H1 (cell line): ENCODE data around the gene ACYP1. TPM values are rescaled to one million over a fixed set of nuclear protein-coding genes. Genes with fewer than 3 reads are reported as not detected.

Experiments used
- CTCF ChIA-PET: fragments of 300-600 bp; sonication (Branson Sonifier 250); formaldehyde crosslinking; loops from one replicate; lab custom pipeline; 2021; ENCODE audit not compliant: partially characterized antibody; lab: Charles Lee
- POLR2A ChIA-PET: fragments of 300-600 bp; sonication (Branson Sonifier 250); formaldehyde crosslinking; loops from one replicate; lab custom pipeline; 2021; ENCODE audit warnings: inconsistent platforms; ENCODE audit not compliant: partially characterized antibody; lab: Charles Lee
- DNase-seq, 2 experiments: peaks; one replicate each; pipeline versions ENCODE4 v3.0.0 to v3.0.0-alpha.2; 2010 to 2022; ENCODE audit warnings: low spot score in 2 of 2, low read depth in 1 of 2, mixed read lengths in 1 of 2
- FAIRE-seq: peaks from 2 replicates; lab custom pipeline; 2011; peaks lifted over from hg19 to GRCh38; lab: Jason Lieb, UNC
- H2AFZ ChIP-seq: 2 replicates; pipeline ENCODE4 v1.8.1; 2012; ENCODE audit warnings: low read length, inconsistent platforms
- H2AK5ac ChIP-seq: 2 replicates; pipeline ENCODE4 v1.6.1; 2013; ENCODE audit warnings: low read depth, low read length
- H2BK120ac ChIP-seq: replicated peaks from 2 replicates; pipeline ENCODE3; 2013; ENCODE audit warnings: low read depth, low read length, inconsistent platforms
- H2BK12ac ChIP-seq: 2 replicates; pipeline ENCODE4 v1.6.1; 2013; ENCODE audit warnings: low read depth, low read length
- H2BK15ac ChIP-seq: 2 replicates; pipeline ENCODE4 v1.6.1; 2013; ENCODE audit warnings: low read length
- H2BK20ac ChIP-seq: 2 replicates; pipeline ENCODE4 v1.6.1; 2013; ENCODE audit warnings: low read length
- H2BK5ac ChIP-seq: 2 replicates; pipeline ENCODE4 v1.6.1; 2013; ENCODE audit warnings: low read depth, low read length
- H3K14ac ChIP-seq: 2 replicates; pipeline ENCODE4 v1.6.1; 2013; ENCODE audit warnings: inconsistent platforms; ENCODE audit not compliant: insufficient read length
- H3K18ac ChIP-seq: 2 replicates; pipeline ENCODE4 v1.6.1; 2013; ENCODE audit warnings: low read length; ENCODE audit errors: extremely low read depth
- H3K23ac ChIP-seq: 2 replicates; pipeline ENCODE4 v1.6.1; 2013; ENCODE audit warnings: inconsistent platforms; ENCODE audit not compliant: insufficient read length
- H3K23me2 ChIP-seq: 2 replicates; pipeline ENCODE4 v1.6.1; 2013; ENCODE audit warnings: low read depth, low read length
- H3K27ac ChIP-seq: 2 replicates; pipeline ENCODE4 v1.6.1; 2011; ENCODE audit warnings: low read depth, low read length, inconsistent platforms
- H3K27me3 ChIP-seq, 4 experiments: replicated peaks in 1 of 4; 1 replicate in 1 of 4; 2 replicates in 3 of 4; pipeline versions ENCODE4 v1.6.1 to v1.8.1; 2011 to 2013; ENCODE audit warnings: low read length in 3 of 4, mild to moderate bottlenecking in 3 of 4, inconsistent platforms in 2 of 4, mixed read lengths in 2 of 4, moderate library complexity in 1 of 4; ENCODE audit not compliant: control insufficient read depth in 3 of 4, insufficient read depth in 3 of 4; ENCODE audit errors: extremely low read depth in 1 of 4
- H3K36me3 ChIP-seq, 4 experiments: 2 replicates each; pipeline versions ENCODE4 v1.6.1 to v1.8.1; 2011 to 2013; ENCODE audit warnings: mild to moderate bottlenecking in 4 of 4, low read length in 3 of 4, moderate library complexity in 2 of 4, control low read depth in 1 of 4, inconsistent platforms in 1 of 4; ENCODE audit not compliant: insufficient read depth in 4 of 4, control insufficient read depth in 2 of 4
- H3K4ac ChIP-seq: replicated peaks from 2 replicates; pipeline ENCODE3; 2013; ENCODE audit warnings: low read length, low read depth, mixed read lengths, inconsistent platforms; ENCODE audit not compliant: insufficient read length
- H3K4me1 ChIP-seq, 4 experiments: replicated peaks in 1 of 4; 1 replicate in 1 of 4; 2 replicates in 3 of 4; pipeline versions ENCODE4 v1.6.1 to v1.8.1; 2011 to 2013; ENCODE audit warnings: low read length in 3 of 4, inconsistent platforms in 2 of 4, mixed read lengths in 1 of 4; ENCODE audit not compliant: insufficient read depth in 4 of 4, control insufficient read depth in 3 of 4
- H3K4me2 ChIP-seq, 2 experiments: 2 replicates each; pipeline versions ENCODE4 v1.6.1 to v1.8.1; 2011 to 2013; ENCODE audit warnings: low read depth in 2 of 2, low read length in 2 of 2, control low read depth in 1 of 2, inconsistent platforms in 1 of 2, mild to moderate bottlenecking in 1 of 2; ENCODE audit not compliant: insufficient read depth in 1 of 2
- H3K4me3 ChIP-seq, 4 experiments: fragments of 200-600, 300-600 bp in 1 of 4; sonication (generic), shearing (Covaris generic), sonication (Bioruptor Twin) in 1 of 4; 2 replicates each; pipeline versions ENCODE4 v1.5.1 to v1.8.1; 2011 to 2016; ENCODE audit warnings: low read length in 4 of 4, low read depth in 3 of 4, control low read depth in 2 of 4, inconsistent platforms in 2 of 4, mild to moderate bottlenecking in 2 of 4, mixed read lengths in 1 of 4, moderate library complexity in 1 of 4; ENCODE audit not compliant: insufficient read depth in 2 of 4; ENCODE audit errors: extremely low read depth in 1 of 4
- H3K56ac ChIP-seq: replicated peaks from 2 replicates; pipeline ENCODE3; 2013; ENCODE audit warnings: low read depth, mild to moderate bottlenecking, mixed read lengths, low read length, inconsistent platforms; ENCODE audit not compliant: insufficient read length
- H3K79me1 ChIP-seq: 2 replicates; pipeline ENCODE4 v1.6.1; 2013; ENCODE audit warnings: low read depth, low read length, control low read depth
- H3K79me2 ChIP-seq, 2 experiments: 2 replicates each; pipeline versions ENCODE4 v1.6.1 to v1.8.1; 2012 to 2013; ENCODE audit warnings: low read length in 2 of 2, mild to moderate bottlenecking in 2 of 2, inconsistent platforms in 1 of 2; ENCODE audit not compliant: insufficient read depth in 2 of 2, control insufficient read depth in 1 of 2
- H3K9ac ChIP-seq, 4 experiments: replicated peaks in 1 of 4; 1 replicate in 1 of 4; 2 replicates in 3 of 4; pipeline versions ENCODE4 v1.6.1 to v1.8.1; 2011 to 2013; ENCODE audit warnings: low read depth in 3 of 4, low read length in 3 of 4, control low read depth in 2 of 4, mild to moderate bottlenecking in 2 of 4, moderate library complexity in 2 of 4, inconsistent platforms in 1 of 4; ENCODE audit errors: extremely low read depth in 1 of 4
- H3K9me3 ChIP-seq, 2 experiments: 2 replicates each; pipeline versions ENCODE4 v1.6.1 to v1.8.1; 2012 to 2013; ENCODE audit warnings: mild to moderate bottlenecking in 2 of 2, moderate library complexity in 2 of 2, control low read depth in 1 of 2, inconsistent platforms in 1 of 2, low read depth in 1 of 2, low read length in 1 of 2, mixed read lengths in 1 of 2; ENCODE audit not compliant: insufficient read depth in 2 of 2
- H4K20me1 ChIP-seq, 2 experiments: replicated peaks in 1 of 2; 2 replicates each; pipeline versions ENCODE3 to v1.8.1; 2011 to 2013; ENCODE audit warnings: inconsistent platforms in 2 of 2, low read length in 2 of 2, mild to moderate bottlenecking in 1 of 2; ENCODE audit not compliant: insufficient read depth in 2 of 2, control insufficient read depth in 1 of 2
- H4K5ac ChIP-seq: 2 replicates; pipeline ENCODE4 v1.6.1; 2013; ENCODE audit warnings: low read length, low read depth, mixed read lengths, inconsistent platforms; ENCODE audit not compliant: insufficient read length
- H4K8ac ChIP-seq: 2 replicates; pipeline ENCODE4 v1.8.0; 2013; ENCODE audit warnings: mild to moderate bottlenecking, moderate library complexity, low read length, inconsistent platforms; ENCODE audit not compliant: insufficient read depth; ENCODE audit errors: extremely low read depth
- H4K91ac ChIP-seq: replicated peaks from 2 replicates; pipeline ENCODE3; 2013; ENCODE audit warnings: low read length, mixed read lengths, inconsistent platforms; ENCODE audit not compliant: insufficient read length
- KDM4A ChIP-seq: IDR thresholded peaks from one replicate; pipeline ENCODE4 v1.7.1; 2012; ENCODE audit warnings: low read depth, mild to moderate bottlenecking, moderate library complexity, low read length, inconsistent platforms; ENCODE audit not compliant: severe bottlenecking
- KDM5A ChIP-seq: fragments of 200-600 bp; IDR thresholded peaks from 2 replicates; pipeline ENCODE4 v1.7.1; 2012; ENCODE audit warnings: mild to moderate bottlenecking, low read length, inconsistent platforms, mixed read lengths
- NANOG ChIP-seq: IDR thresholded peaks from 2 replicates; pipeline ENCODE4 v1.6.1; 2011; ENCODE audit warnings: low read length, low read depth, mild to moderate bottlenecking, inconsistent platforms; ENCODE audit not compliant: insufficient read depth, poor library complexity, severe bottlenecking
- RFX5 ChIP-seq: IDR thresholded peaks from 2 replicates; pipeline ENCODE4 v1.6.1; 2011; ENCODE audit warnings: low read depth, low read length, improper control_type of control experiment, borderline replicate concordance
- RXRA ChIP-seq: IDR thresholded peaks from 2 replicates; pipeline ENCODE4 v1.6.1; 2011; ENCODE audit warnings: low read depth, mild to moderate bottlenecking, low read length, moderate library complexity; ENCODE audit not compliant: insufficient read depth
- SIN3A ChIP-seq, 2 experiments: IDR thresholded peaks in 1 of 2; conservative IDR thresholded peaks in 1 of 2; 2 replicates each; pipeline ENCODE4 v1.6.1; 2011 to 2012; ENCODE audit warnings: low read length in 2 of 2, improper control_type of control experiment in 1 of 2, low read depth in 1 of 2, mild to moderate bottlenecking in 1 of 2
- SIX5 ChIP-seq: IDR thresholded peaks from 2 replicates; pipeline ENCODE4 v1.6.1; 2011; ENCODE audit warnings: mild to moderate bottlenecking, low read depth, low read length
- TCF12 ChIP-seq: IDR thresholded peaks from 2 replicates; pipeline ENCODE4 v1.6.1; 2011; ENCODE audit warnings: low read depth, mild to moderate bottlenecking, low read length
- TEAD4 ChIP-seq: IDR thresholded peaks from 2 replicates; pipeline ENCODE4 v1.6.1; 2012; ENCODE audit warnings: low read depth, low read length, inconsistent platforms, mixed read lengths
- USF2 ChIP-seq: IDR thresholded peaks from 2 replicates; pipeline ENCODE4 v1.6.1; 2011; ENCODE audit warnings: low read length, improper control_type of control experiment
- ZNF274 ChIP-seq: IDR thresholded peaks from 2 replicates; pipeline ENCODE4 v1.7.0; 2012; ENCODE audit warnings: low read length, borderline replicate concordance; ENCODE audit errors: extremely low read depth
- WGBS, 2 experiments: shearing (Covaris generic) in 1 of 2; methylation state at CpG; one replicate each; pipeline versions ENCODE4 v1.1.6 to v1.1.7; 2013 to 2015; ENCODE audit warnings: low lambda C conversion rate in 2 of 2, mixed read lengths in 2 of 2, inconsistent platforms in 1 of 2, low coverage in 1 of 2, missing lambda C conversion rate in 1 of 2; ENCODE audit not compliant: insufficient replicate concordance in 2 of 2, insufficient coverage in 1 of 2, insufficient read length in 1 of 2; ENCODE audit errors: extremely low coverage in 1 of 2, missing lambda C conversion rate in 1 of 2; 5-methylcytosine and 5-hydroxymethylcytosine counted together
- polyA plus RNA-seq, 7 experiments: library from polyadenylated mRNA; depleted of rRNA in 3 of 7; stranded (reverse) in 5 of 7; unstranded in 2 of 7; fragments of >200 nt in 5 of 7; fragments of 200-250 nt in 2 of 7; gene quantifications; 1 replicate in 5 of 7; 2 replicates in 1 of 7; 4 replicates in 1 of 7; pipeline versions ENCODE4 v1.2.1 to v1.2.3, GENCODE V29; 2011 to 2013; ENCODE audit warnings: missing spikeins in 2 of 7, mixed read lengths in 2 of 7
- total RNA-seq: library from RNA; stranded (reverse); fragmentation: NEBNext Ultra II Directional; extraction: Animal tissue kit (Norgen Biotek cat#: 25700); gene quantifications from 2 replicates; pipeline ENCODE4 v1.2.1, GENCODE V29; 2021
- TF ChIP-seq, protein P1 (sequence below): IDR thresholded peaks from 2 replicates; pipeline ENCODE4 v1.6.1; 2011; ENCODE audit warnings: low read depth, mild to moderate bottlenecking, low read length; ENCODE audit not compliant: insufficient read depth

ACYP1 gene
- total and polyA plus RNA-seq, 2 of the 8 experiments (the other 6 are each of a cell fraction or from before 2014, with no cell fraction given) = 22.3 to 24.8 TPM

DNA sequence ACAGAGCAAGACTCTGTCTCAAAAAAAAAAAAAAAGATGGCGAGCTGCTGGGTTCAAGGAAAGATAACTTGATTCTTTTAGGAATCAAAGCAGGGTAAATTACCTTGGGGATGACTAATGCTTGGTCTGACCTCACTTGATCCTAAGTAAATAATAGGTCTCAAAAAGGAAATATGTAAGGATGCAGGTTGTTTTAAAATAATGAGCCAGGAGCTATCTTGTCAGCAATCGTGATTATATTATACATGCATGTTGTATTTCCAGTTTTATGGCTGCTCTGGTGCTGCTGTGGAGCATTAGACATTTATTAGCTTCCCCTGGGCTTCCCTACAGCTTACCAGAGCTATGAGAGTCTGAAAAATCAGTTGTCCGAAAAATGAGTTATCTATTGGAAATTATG is 58.5 kb downstream of the ACYP1 start:
- Histone ChIP-seq H2BK12ac (no peak overlapping the region), H4K91ac (no peak overlapping the region), H3K23me2 (peaks cover 10% of the 10 kb centered on the region; the same call in 1 of the 2 replicates), H2BK5ac (no peak overlapping the region), H3K36me3 (peaks cover 3 to 47% (median 30%) of the 10 kb centered on the region in 4 experiments; a peak in 7 of 8 replicates), H3K79me2 (peaks cover 0 to 13% of the 10 kb centered on the region in 2 experiments; a peak in 2 of 4 replicates), H3K27me3 (no peaks in the 10 kb centered on the region), H3K4me3 (no peak overlapping the region), H2BK20ac (no peak overlapping the region), H3K27ac (no peak overlapping the region), H2BK15ac (no peak overlapping the region), H3K4ac (no peak overlapping the region), H2AFZ (no peak overlapping the region), H4K20me1 (peaks cover 0 to 10% of the 10 kb centered on the region in 2 experiments), H3K4me2 (no peak overlapping the region), H4K8ac (no peak overlapping the region), H3K79me1 (peaks cover 6% of the 10 kb centered on the region), H3K18ac (no peak overlapping the region), H3K9me3 (no peaks in the 10 kb centered on the region), H3K23ac (no peak overlapping the region), H2AK5ac (no peak overlapping the region), H3K56ac (no peak overlapping the region), H3K4me1 (peaks cover 0 to 5% (median 4%) of the 10 kb centered on the region in 4 experiments; a peak in 4 of 7 replicates), H3K9ac (no peak overlapping the region), H2BK120ac (no peak overlapping the region), H4K5ac (no peak overlapping the region), H3K14ac (no peak overlapping the region)
- CTCF ChIA-PET = interaction anchor here (0.9 to 3.2 kb wide), 5 partner anchors 17 to 100 kb away, joined by 3 to 13 read pairs (median 6); no protein-coding TSS in a partner anchor
- DNase-seq (no peak), FAIRE-seq (no peak)
- whole genome bisulfite sequencing, 2 experiments = 90% methylated on average over 3 of the region's 3 CpGs; no CpG with 5 or more reads in 1 of the 2 experiments
- POLR2A ChIA-PET = interaction anchor here (0.6 to 2.0 kb wide), 5 partner anchors 9 to 235 kb away, joined by 3 to 5 read pairs (median 3); no protein-coding TSS in a partner anchor
- TF ChIP-seq USF2 = no peak
- no peak for TF ChIP-seq SIX5
- no peak for TF ChIP-seq KDM5A
- TF ChIP-seq, protein P1, sequence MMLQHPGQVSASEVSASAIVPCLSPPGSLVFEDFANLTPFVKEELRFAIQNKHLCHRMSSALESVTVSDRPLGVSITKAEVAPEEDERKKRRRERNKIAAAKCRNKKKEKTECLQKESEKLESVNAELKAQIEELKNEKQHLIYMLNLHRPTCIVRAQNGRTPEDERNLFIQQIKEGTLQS = no peak
- TF ChIP-seq RFX5 = no peak
- TF ChIP-seq SIN3A (conservative IDR thresholded peaks at IDR 0.05 in 1 of 2, IDR thresholded peaks at IDR 0.05 in 1 of 2; ENCODE audit: low read depth in 1 of 2, low read length in 2 of 2) = no peak
- TF ChIP-seq RXRA = no peak
- TF ChIP-seq TEAD4 = no peak
- no peak for TF ChIP-seq TCF12
- no peak for TF ChIP-seq NANOG
- TF ChIP-seq KDM4A = no peak
- no peak for TF ChIP-seq ZNF274
